GM12878 (cell line): ENCODE data around the gene ATF7IP. TPM values are rescaled to one million over a fixed set of nuclear protein-coding genes. Genes with fewer than 3 reads are reported as not detected.

ENCODE experiments used
- ATAC-seq: fragments of 200-7000 bp; cut with Tn5 transposase; 3 replicates; pipeline ENCODE4 v1.9.1; 2020; ENCODE audit warnings: mild to moderate bottlenecking, moderate library complexity
- BruUV-seq: library from RNA; stranded (reverse); fragments of 400-500 nt; replicated peaks from 2 replicates; lab custom pipeline; 2021; lab: Mats Ljungman, UMichigan
- CTCF ChIA-PET: fragments of 300-600 bp; sonication (Branson Sonifier 250); formaldehyde crosslinking; extraction: SDS; loops from one replicate; lab custom pipeline; 2021; ENCODE audit warnings: inconsistent platforms; lab: Yijun Ruan, JAX
- POLR2A ChIA-PET: fragments of 350-600 bp; formaldehyde crosslinking; extraction: SDS; loops from one replicate; lab custom pipeline; 2021; ENCODE audit warnings: inconsistent platforms; lab: Charles Lee
- RAD21 ChIA-PET: fragments of 300-600 bp; sonication (Branson Sonifier 250); formaldehyde crosslinking; loops from one replicate; lab custom pipeline; 2023; ENCODE audit warnings: antibody characterized with exemption; ENCODE audit not compliant: unreplicated experiment; lab: Charles Lee
- SMC1A ChIA-PET: fragments of 300-600 bp; sonication (Branson Sonifier 250); formaldehyde crosslinking; loops from one replicate; lab custom pipeline; 2023; ENCODE audit not compliant: unreplicated experiment, uncharacterized antibody; lab: Charles Lee
- DNase-seq: peaks from one replicate; pipeline ENCODE4 v3.0.0-alpha.2; 2011; ENCODE audit warnings: low read depth, low spot score
- FAIRE-seq: peaks from 3 replicates; lab custom pipeline; 2011; peaks lifted over from hg19 to GRCh38; lab: Jason Lieb, UNC
- H2AFZ ChIP-seq: 2 replicates; pipeline ENCODE4 v1.6.0; 2011; ENCODE audit warnings: low read depth, low read length, control low read depth; ENCODE audit not compliant: control insufficient read depth
- H3K27ac ChIP-seq: 2 replicates; pipeline ENCODE4 v1.5.1; 2011; ENCODE audit warnings: control low read depth; ENCODE audit not compliant: control insufficient read depth, insufficient read depth
- H3K27me3 ChIP-seq, 2 experiments: replicated peaks in 1 of 2; 2 replicates each; pipeline versions ENCODE4 v1.6.0 to v1.6.1; 2011; ENCODE audit warnings: low read length in 1 of 2; ENCODE audit not compliant: control insufficient read depth in 2 of 2, insufficient read depth in 2 of 2
- H3K36me3 ChIP-seq, 2 experiments: 2 replicates each; pipeline ENCODE4 v1.5.1; 2011; ENCODE audit warnings: low read length in 1 of 2; ENCODE audit not compliant: control insufficient read depth in 2 of 2, insufficient read depth in 2 of 2
- H3K4me1 ChIP-seq: 2 replicates; pipeline ENCODE4 v1.6.1; 2011; ENCODE audit warnings: mild to moderate bottlenecking, low read length, moderate library complexity, mixed read lengths; ENCODE audit not compliant: control insufficient read depth, insufficient read depth
- H3K4me2 ChIP-seq: 2 replicates; pipeline ENCODE4 v1.6.0; 2011; ENCODE audit warnings: control low read depth; ENCODE audit not compliant: control insufficient read depth, insufficient read depth
- H3K4me3 ChIP-seq: fragments of 200-600 bp; sonication (generic); 2 replicates; pipeline ENCODE4 v1.5.1; 2016
- H3K79me2 ChIP-seq: 2 replicates; pipeline ENCODE4 v1.6.0; 2011; ENCODE audit warnings: low read length; ENCODE audit not compliant: control insufficient read depth, insufficient read depth
- H3K9ac ChIP-seq: 2 replicates; pipeline ENCODE4 v1.8.0; 2011; ENCODE audit warnings: low read length, control low read depth, mixed read lengths; ENCODE audit not compliant: control insufficient read depth, insufficient read depth
- H3K9me3 ChIP-seq: replicated peaks from 3 replicates; pipeline ENCODE4 v1.5.1; 2011; ENCODE audit warnings: mild to moderate bottlenecking, low read length; ENCODE audit not compliant: control insufficient read depth, insufficient read depth
- H4K20me1 ChIP-seq: 2 replicates; pipeline ENCODE4 v1.6.0; 2011; ENCODE audit not compliant: control insufficient read depth, insufficient read depth
- EED ChIP-seq: sonication (generic); IDR thresholded peaks from 2 replicates; pipeline ENCODE4 v1.6.1; 2016; ENCODE audit warnings: antibody characterized with exemption, low read depth
- KAT2A ChIP-seq: conservative IDR thresholded peaks from 2 replicates; pipeline ENCODE4 v1.6.1; 2011; ENCODE audit warnings: low read depth, low read length; ENCODE audit not compliant: control insufficient read depth
- RBBP5 ChIP-seq: fragments of 200-600 bp; sonication (generic); conservative IDR thresholded peaks from 2 replicates; pipeline ENCODE4 v1.6.1; 2016
- RELB ChIP-seq: fragments of 450-650 bp; IDR thresholded peaks from 2 replicates; pipeline ENCODE4 v1.6.1; 2017; ENCODE audit warnings: low read depth, mild to moderate bottlenecking, moderate library complexity
- RFX5 ChIP-seq: IDR thresholded peaks from 2 replicates; pipeline ENCODE4 v1.6.1; 2011; ENCODE audit warnings: low read depth, low read length, improper control_type of control experiment
- TBL1XR1 ChIP-seq: IDR thresholded peaks from 2 replicates; pipeline ENCODE4 v1.6.1; 2012; ENCODE audit warnings: low read depth, low read length, improper control_type of control experiment
- USF2 ChIP-seq: IDR thresholded peaks from 2 replicates; pipeline ENCODE4 v1.6.1; 2011; ENCODE audit warnings: low read depth, low read length, improper control_type of control experiment, borderline replicate concordance
- ZBTB40 ChIP-seq: fragments of 450-650 bp; IDR thresholded peaks from 2 replicates; pipeline ENCODE4 v1.6.1; 2016; ENCODE audit warnings: mild to moderate bottlenecking, moderate library complexity, borderline replicate concordance
- ZNF207 ChIP-seq: fragments of 450-650 bp; IDR thresholded peaks from 2 replicates; pipeline ENCODE4 v1.6.1; 2014; ENCODE audit warnings: antibody characterized with exemption, mild to moderate bottlenecking, borderline replicate concordance
- ZNF24 ChIP-seq: fragments of 450-650 bp; IDR thresholded peaks from 2 replicates; pipeline ENCODE4 v1.6.1; 2017; ENCODE audit warnings: antibody characterized with exemption, mild to moderate bottlenecking
- WGBS: methylation state at CpG from one replicate; pipeline ENCODE4 v1.1.6; 2016; ENCODE audit warnings: low lambda C conversion rate; ENCODE audit not compliant: insufficient replicate concordance, insufficient coverage; ENCODE audit errors: missing lambda C conversion rate; 5-methylcytosine and 5-hydroxymethylcytosine counted together
- in situ Hi-C: fragments of 300-500 bp; cut with MboI; formaldehyde crosslinking; loops from 9 replicates; pipeline ENCODE4 v1.14.3; 2018; ENCODE audit warnings: mixed read lengths
- intact Hi-C: fragments of 100-400 bp; cut with micrococcal nuclease; formaldehyde crosslinking; loops from one replicate; pipeline ENCODE4 v1.14.2; 2022; ENCODE audit not compliant: unreplicated experiment
- polyA plus RNA-seq, 11 experiments: library from polyadenylated mRNA; depleted of rRNA in 4 of 11; unstranded in 6 of 11; stranded (reverse) in 5 of 11; fragments of >200 nt; fragmentation: Nextera tagmentation in 4 of 11; fragmentation: Illumina TruSeq in 1 of 11; extraction: Ambion mirVana in 4 of 11; extraction: Trizol in 1 of 11; gene quantifications; 1 replicate in 1 of 11; 2 replicates in 10 of 11; pipeline versions ENCODE4 v1.2.1 to v1.2.3, GENCODE V29; 2011 to 2016; ENCODE audit warnings: inconsistent platforms in 2 of 11, missing spikeins in 2 of 11, low read depth in 1 of 11
- total RNA-seq, 4 experiments: library from RNA; depleted of rRNA in 3 of 4; stranded (reverse); fragments of >200 nt in 3 of 4; fragmentation: Illumina TruSeq in 1 of 4; extraction: Trizol in 1 of 4; gene quantifications; 2 replicates each; pipeline versions ENCODE4 v1.2.1 to v1.2.3, GENCODE V29; 2013 to 2021

Gene ATF7IP
- total and polyA plus RNA-seq, 10 of the 15 experiments (the other 5 are each of a cell fraction or from before 2014, with no cell fraction given) = 6.2 to 66.6 (median 29.3) TPM

- H3K4me2 ChIP-seq = no peak overlapping the region
- H3K4me1 ChIP-seq = no peaks in the 10 kb centered on the region
- H3K36me3 ChIP-seq = peaks cover 8 to 30% of the 10 kb centered on the region in 2 experiments
- RAD21 ChIA-PET = no interaction called here
- no peak overlapping the region for H2AFZ ChIP-seq
- ATAC-seq (no peak), DNase-seq (no peak), FAIRE-seq (no peak)
- no peak overlapping the region for H3K9ac ChIP-seq
- POLR2A ChIA-PET = interaction anchor here (0.5 kb wide), 1 partner anchor 156 kb away, joined by 4 read pairs; no protein-coding TSS in a partner anchor
- CTCF ChIA-PET = interaction anchor here (0.7 kb wide), 1 partner anchor 240 kb away, joined by 4 read pairs; no protein-coding TSS in a partner anchor
- in situ Hi-C loops (no loop called here), intact Hi-C loops (no loop called here)
- WGBS = 88% methylated on average over 1 of the region's 1 CpG
- H4K20me1 ChIP-seq = no peaks in the 10 kb centered on the region
- H3K27ac ChIP-seq = no peak overlapping the region
- H3K79me2 ChIP-seq = no peaks in the 10 kb centered on the region
- TF ChIP-seq TBL1XR1 (no peak), ZNF207 (no peak), KAT2A (no peak), USF2 (no peak), ZBTB40 (no peak), RBBP5 (no peak), EED (no peak), RFX5 (no peak), ZNF24 (no peak), RELB (no peak)
- no TSS peak for BruUV-seq
- H3K9me3 ChIP-seq = no peaks in the 10 kb centered on the region
- H3K27me3 ChIP-seq = no peaks in the 10 kb centered on the region
- H3K4me3 ChIP-seq = no peak overlapping the region
- SMC1A ChIA-PET = no interaction called here
Observed at GRCh38 chr12:14482361-14482760, 116.9 kb downstream of the ATF7IP start.
